Breast epithelium (tissue), 4 donors: ENCODE results near the gene GSTT2. TPM values are rescaled to one million over a fixed set of nuclear protein-coding genes. Genes with fewer than 3 reads are reported as not detected.

ENCODE experiments used
- DNase-seq, 2 donors: peaks; one replicate each; pipeline ENCODE4 v3.0.0-alpha.2; 2019; ENCODE audit warnings: low spot score in 2 of 2
- H3K27ac ChIP-seq, 2 donors: fragments of 200-600 bp; sonication (generic) in 1 of 2; one replicate each; pipeline ENCODE4 v1.5.1; 2016 to 2019; ENCODE audit warnings: mild to moderate bottlenecking in 1 of 2
- H3K27me3 ChIP-seq, 2 donors: fragments of 200-600 bp; sonication (generic) in 1 of 2; one replicate each; pipeline versions ENCODE4 v1.5.1 to v1.6.0; 2017 to 2019; ENCODE audit warnings: control low read depth in 1 of 2, mild to moderate bottlenecking in 1 of 2
- H3K36me3 ChIP-seq: fragments of 200-600 bp; one replicate; pipeline ENCODE4 v1.5.1; 2019
- H3K4me1 ChIP-seq, 2 donors: fragments of 200-600 bp; sonication (generic); one replicate each; pipeline ENCODE4 v1.5.1; 2016 to 2019; ENCODE audit warnings: control low read depth in 1 of 2
- H3K4me3 ChIP-seq, 3 donors: fragments of 200-600 bp; sonication (generic); 1 replicate in 2 of 3; 2 replicates in 1 of 3; pipeline ENCODE4 v1.5.1; 2016 to 2019; ENCODE audit warnings: mild to moderate bottlenecking in 3 of 3, moderate library complexity in 2 of 3
- H3K9me3 ChIP-seq, 2 donors: fragments of 200-600 bp; sonication (generic) in 1 of 2; one replicate each; pipeline ENCODE4 v1.5.1; 2016 to 2019; ENCODE audit warnings: control low read depth in 1 of 2
- CTCF ChIP-seq, 3 donors: fragments of 450-650 bp; IDR thresholded peaks; one replicate each; pipeline ENCODE4 v1.5.1; 2016 to 2017; ENCODE audit warnings: antibody characterized with exemption in 3 of 3, mild to moderate bottlenecking in 3 of 3, moderate library complexity in 3 of 3
- POLR2A ChIP-seq: fragments of 450-650 bp; IDR thresholded peaks from one replicate; pipeline ENCODE4 v1.6.1; 2016; ENCODE audit warnings: antibody characterized with exemption, mild to moderate bottlenecking, moderate library complexity
- POLR2AphosphoS5 ChIP-seq, 3 donors: sonication (generic); formaldehyde crosslinking; IDR thresholded peaks; one replicate each; pipeline ENCODE4 v1.6.1; 2017; ENCODE audit warnings: antibody characterized with exemption in 3 of 3
- intact Hi-C: fragments of 100-400 bp; cut with DNase I; formaldehyde crosslinking; loops from one replicate; pipeline ENCODE4 v1.15.1; 2023; ENCODE audit warnings: low total_unique reads
- total RNA-seq, 3 donors: library from RNA; depleted of rRNA; stranded (reverse); fragments of >200 nt; gene quantifications; one replicate each; pipeline ENCODE4 v1.1.0, GENCODE V29; 2016

Gene GSTT2
- total RNA-seq, 3 donors from 2014 or later = not detected

DNA sequence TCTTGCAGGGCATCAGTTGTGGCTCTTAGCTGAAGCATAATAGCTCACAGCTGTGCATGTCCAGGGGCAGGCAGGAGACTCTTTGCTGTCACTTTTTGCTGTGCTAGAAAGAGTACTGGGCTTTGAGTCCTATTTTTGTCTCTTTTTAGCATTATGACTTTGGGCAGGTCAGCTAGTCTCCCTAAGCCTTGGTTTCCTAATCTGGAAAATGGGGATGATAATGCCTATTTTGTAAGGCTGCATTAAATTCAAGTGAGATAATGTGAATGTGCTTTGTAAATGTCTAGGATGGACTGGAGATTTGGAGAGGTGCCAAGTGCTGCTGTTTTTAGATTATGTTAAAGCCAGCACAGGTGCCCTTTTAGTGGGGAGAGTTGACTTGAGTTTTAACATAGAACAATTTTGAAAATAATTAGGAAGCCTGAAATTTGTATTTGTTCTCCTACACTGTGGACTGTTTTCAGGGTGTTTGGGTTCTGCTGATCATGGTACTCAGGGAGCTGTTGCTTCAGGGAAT, 50.3 kb downstream of the GSTT2 start:
- no peak for TF ChIP-seq POLR2AphosphoS5 (IDR thresholded peaks at IDR 0.05)
- TF ChIP-seq CTCF (IDR thresholded peaks at IDR 0.05) = no peak
- TF ChIP-seq POLR2A = no peak
- DNase-seq = no peak
- H3K4me3 ChIP-seq = no peak overlapping the region
- H3K36me3 ChIP-seq = no peaks in the 10 kb centered on the region
- no peaks in the 10 kb centered on the region for H3K4me1 ChIP-seq
- no peaks in the 10 kb centered on the region for H3K27me3 ChIP-seq
- H3K27ac ChIP-seq = no peak overlapping the region
- intact Hi-C loops = no loop called here
- no peaks in the 10 kb centered on the region for H3K9me3 ChIP-seq

Other genes starting within 250 kb of the GSTT2 start
- gene ZNF70, start 229.0 kb upstream of the GSTT2 start, total RNA-seq = 1 to 10 TPM; 3.2 to 4.6 (median 4.1) TPM
- not detected for gene VPREB3, start 225.7 kb upstream of the GSTT2 start, total RNA-seq
- gene C22orf15, start 217.1 kb upstream of the GSTT2 start, total RNA-seq = not detected
- gene CHCHD10, start 212.2 kb upstream of the GSTT2 start, total RNA-seq = 10 to 100 TPM in 2 of 3 donors, 1 to 10 TPM in 1; 5.6 to 22.8 (median 21.4) TPM
- 1 to 10 TPM; 1.9 to 6.2 (median 4.8) TPM for gene MMP11, start 207.3 kb upstream of the GSTT2 start, total RNA-seq
- 10 to 100 TPM; 34.6 to 60.2 (median 50.1) TPM for gene SMARCB1, start 193.2 kb upstream of the GSTT2 start, total RNA-seq
- gene DERL3, start 141.1 kb upstream of the GSTT2 start, total RNA-seq = 1 to 10 TPM in 2 of 3 donors, under 1 TPM in 1; 0.48 to 6.6 (median 2.8) TPM
- 10 to 100 TPM; 10.2 to 17.0 (median 13.1) TPM for gene SLC2A11, start 122.3 kb upstream of the GSTT2 start, total RNA-seq
- 100 to 1,000 TPM; 191 to 466 (median 261) TPM for gene MIF, start 85.8 kb upstream of the GSTT2 start, total RNA-seq
- 10 to 100 TPM in 1 of 3 donors, 1 to 10 TPM in 2; 4.3 to 16.1 (median 4.3) TPM for gene GSTT2B, start 18.9 kb upstream of the GSTT2 start, total RNA-seq
- 1 to 10 TPM in 2 of 3 donors, not detected in 1; 1.0 to 1.3 TPM for gene DDTL, start 13.2 kb upstream of the GSTT2 start, total RNA-seq
- 100 to 1,000 TPM; 122 to 146 (median 136) TPM for gene DDT, start 5.7 kb upstream of the GSTT2 start, total RNA-seq
- not detected for gene GSTT4, start 25.3 kb downstream of the GSTT2 start, total RNA-seq
- gene CABIN1, start 31.2 kb downstream of the GSTT2 start, total RNA-seq = 10 to 100 TPM; 24.3 to 56.7 (median 50.8) TPM
- gene SUSD2, start 201.4 kb downstream of the GSTT2 start, total RNA-seq = 1 to 10 TPM in 2 of 3 donors, under 1 TPM in 1; 0.80 to 7.9 (median 5.6) TPM